H1 (cell line): ENCODE measurements around the gene FRMPD2. TPM values are rescaled to one million over a fixed set of nuclear protein-coding genes. Genes with fewer than 3 reads are reported as not detected.
A peak's percentile ranks its signal among the peaks of the same experiment; 100 is the strongest.

Experiments used
- CTCF ChIA-PET: fragments of 300-600 bp; sonication (Branson Sonifier 250); formaldehyde crosslinking; loops from one replicate; lab custom pipeline; 2021; ENCODE audit not compliant: partially characterized antibody; lab: Charles Lee
- POLR2A ChIA-PET: fragments of 300-600 bp; sonication (Branson Sonifier 250); formaldehyde crosslinking; loops from one replicate; lab custom pipeline; 2021; ENCODE audit warnings: inconsistent platforms; ENCODE audit not compliant: partially characterized antibody; lab: Charles Lee
- DNase-seq, 2 experiments: peaks; one replicate each; pipeline versions ENCODE4 v3.0.0 to v3.0.0-alpha.2; 2010 to 2022; ENCODE audit warnings: low spot score in 2 of 2, low read depth in 1 of 2, mixed read lengths in 1 of 2
- FAIRE-seq: peaks from 2 replicates; lab custom pipeline; 2011; peaks lifted over from hg19 to GRCh38; lab: Jason Lieb, UNC
- H2AFZ ChIP-seq: 2 replicates; pipeline ENCODE4 v1.8.1; 2012; ENCODE audit warnings: low read length, inconsistent platforms
- H2AK5ac ChIP-seq: 2 replicates; pipeline ENCODE4 v1.6.1; 2013; ENCODE audit warnings: low read depth, low read length
- H2BK120ac ChIP-seq: replicated peaks from 2 replicates; pipeline ENCODE3; 2013; ENCODE audit warnings: low read depth, low read length, inconsistent platforms
- H2BK12ac ChIP-seq: 2 replicates; pipeline ENCODE4 v1.6.1; 2013; ENCODE audit warnings: low read depth, low read length
- H2BK15ac ChIP-seq: 2 replicates; pipeline ENCODE4 v1.6.1; 2013; ENCODE audit warnings: low read length
- H2BK20ac ChIP-seq: 2 replicates; pipeline ENCODE4 v1.6.1; 2013; ENCODE audit warnings: low read length
- H2BK5ac ChIP-seq: 2 replicates; pipeline ENCODE4 v1.6.1; 2013; ENCODE audit warnings: low read depth, low read length
- H3K14ac ChIP-seq: 2 replicates; pipeline ENCODE4 v1.6.1; 2013; ENCODE audit warnings: inconsistent platforms; ENCODE audit not compliant: insufficient read length
- H3K18ac ChIP-seq: 2 replicates; pipeline ENCODE4 v1.6.1; 2013; ENCODE audit warnings: low read length; ENCODE audit errors: extremely low read depth
- H3K23ac ChIP-seq: 2 replicates; pipeline ENCODE4 v1.6.1; 2013; ENCODE audit warnings: inconsistent platforms; ENCODE audit not compliant: insufficient read length
- H3K23me2 ChIP-seq: 2 replicates; pipeline ENCODE4 v1.6.1; 2013; ENCODE audit warnings: low read depth, low read length
- H3K27ac ChIP-seq: 2 replicates; pipeline ENCODE4 v1.6.1; 2011; ENCODE audit warnings: low read depth, low read length, inconsistent platforms
- H3K27me3 ChIP-seq, 4 experiments: replicated peaks in 1 of 4; 1 replicate in 1 of 4; 2 replicates in 3 of 4; pipeline versions ENCODE4 v1.6.1 to v1.8.1; 2011 to 2013; ENCODE audit warnings: low read length in 3 of 4, mild to moderate bottlenecking in 3 of 4, inconsistent platforms in 2 of 4, mixed read lengths in 2 of 4, moderate library complexity in 1 of 4; ENCODE audit not compliant: control insufficient read depth in 3 of 4, insufficient read depth in 3 of 4; ENCODE audit errors: extremely low read depth in 1 of 4
- H3K36me3 ChIP-seq, 4 experiments: 2 replicates each; pipeline versions ENCODE4 v1.6.1 to v1.8.1; 2011 to 2013; ENCODE audit warnings: mild to moderate bottlenecking in 4 of 4, low read length in 3 of 4, moderate library complexity in 2 of 4, control low read depth in 1 of 4, inconsistent platforms in 1 of 4; ENCODE audit not compliant: insufficient read depth in 4 of 4, control insufficient read depth in 2 of 4
- H3K4ac ChIP-seq: replicated peaks from 2 replicates; pipeline ENCODE3; 2013; ENCODE audit warnings: low read length, low read depth, mixed read lengths, inconsistent platforms; ENCODE audit not compliant: insufficient read length
- H3K4me1 ChIP-seq, 4 experiments: replicated peaks in 1 of 4; 1 replicate in 1 of 4; 2 replicates in 3 of 4; pipeline versions ENCODE4 v1.6.1 to v1.8.1; 2011 to 2013; ENCODE audit warnings: low read length in 3 of 4, inconsistent platforms in 2 of 4, mixed read lengths in 1 of 4; ENCODE audit not compliant: insufficient read depth in 4 of 4, control insufficient read depth in 3 of 4
- H3K4me2 ChIP-seq, 2 experiments: 2 replicates each; pipeline versions ENCODE4 v1.6.1 to v1.8.1; 2011 to 2013; ENCODE audit warnings: low read depth in 2 of 2, low read length in 2 of 2, control low read depth in 1 of 2, inconsistent platforms in 1 of 2, mild to moderate bottlenecking in 1 of 2; ENCODE audit not compliant: insufficient read depth in 1 of 2
- H3K4me3 ChIP-seq, 4 experiments: fragments of 200-600, 300-600 bp in 1 of 4; sonication (generic), shearing (Covaris generic), sonication (Bioruptor Twin) in 1 of 4; 2 replicates each; pipeline versions ENCODE4 v1.5.1 to v1.8.1; 2011 to 2016; ENCODE audit warnings: low read length in 4 of 4, low read depth in 3 of 4, control low read depth in 2 of 4, inconsistent platforms in 2 of 4, mild to moderate bottlenecking in 2 of 4, mixed read lengths in 1 of 4, moderate library complexity in 1 of 4; ENCODE audit not compliant: insufficient read depth in 2 of 4; ENCODE audit errors: extremely low read depth in 1 of 4
- H3K56ac ChIP-seq: replicated peaks from 2 replicates; pipeline ENCODE3; 2013; ENCODE audit warnings: low read depth, mild to moderate bottlenecking, mixed read lengths, low read length, inconsistent platforms; ENCODE audit not compliant: insufficient read length
- H3K79me1 ChIP-seq: 2 replicates; pipeline ENCODE4 v1.6.1; 2013; ENCODE audit warnings: low read depth, low read length, control low read depth
- H3K79me2 ChIP-seq, 2 experiments: 2 replicates each; pipeline versions ENCODE4 v1.6.1 to v1.8.1; 2012 to 2013; ENCODE audit warnings: low read length in 2 of 2, mild to moderate bottlenecking in 2 of 2, inconsistent platforms in 1 of 2; ENCODE audit not compliant: insufficient read depth in 2 of 2, control insufficient read depth in 1 of 2
- H3K9ac ChIP-seq, 4 experiments: replicated peaks in 1 of 4; 1 replicate in 1 of 4; 2 replicates in 3 of 4; pipeline versions ENCODE4 v1.6.1 to v1.8.1; 2011 to 2013; ENCODE audit warnings: low read depth in 3 of 4, low read length in 3 of 4, control low read depth in 2 of 4, mild to moderate bottlenecking in 2 of 4, moderate library complexity in 2 of 4, inconsistent platforms in 1 of 4; ENCODE audit errors: extremely low read depth in 1 of 4
- H3K9me3 ChIP-seq, 2 experiments: 2 replicates each; pipeline versions ENCODE4 v1.6.1 to v1.8.1; 2012 to 2013; ENCODE audit warnings: mild to moderate bottlenecking in 2 of 2, moderate library complexity in 2 of 2, control low read depth in 1 of 2, inconsistent platforms in 1 of 2, low read depth in 1 of 2, low read length in 1 of 2, mixed read lengths in 1 of 2; ENCODE audit not compliant: insufficient read depth in 2 of 2
- H4K20me1 ChIP-seq, 2 experiments: replicated peaks in 1 of 2; 2 replicates each; pipeline versions ENCODE3 to v1.8.1; 2011 to 2013; ENCODE audit warnings: inconsistent platforms in 2 of 2, low read length in 2 of 2, mild to moderate bottlenecking in 1 of 2; ENCODE audit not compliant: insufficient read depth in 2 of 2, control insufficient read depth in 1 of 2
- H4K5ac ChIP-seq: 2 replicates; pipeline ENCODE4 v1.6.1; 2013; ENCODE audit warnings: low read length, low read depth, mixed read lengths, inconsistent platforms; ENCODE audit not compliant: insufficient read length
- H4K8ac ChIP-seq: 2 replicates; pipeline ENCODE4 v1.8.0; 2013; ENCODE audit warnings: mild to moderate bottlenecking, moderate library complexity, low read length, inconsistent platforms; ENCODE audit not compliant: insufficient read depth; ENCODE audit errors: extremely low read depth
- H4K91ac ChIP-seq: replicated peaks from 2 replicates; pipeline ENCODE3; 2013; ENCODE audit warnings: low read length, mixed read lengths, inconsistent platforms; ENCODE audit not compliant: insufficient read length
- CTCF ChIP-seq, 3 experiments: IDR thresholded peaks; 1 replicate in 2 of 3; 2 replicates in 1 of 3; pipeline versions ENCODE4 v1.5.1 to v1.6.1; 2011; ENCODE audit warnings: low read length in 3 of 3, mild to moderate bottlenecking in 3 of 3, inconsistent platforms in 2 of 3, low read depth in 1 of 3, moderate library complexity in 1 of 3; ENCODE audit not compliant: insufficient read depth in 1 of 3; ENCODE audit errors: control extremely low read depth in 1 of 3
- GTF2F1 ChIP-seq: IDR thresholded peaks from 2 replicates; pipeline ENCODE4 v1.6.1; 2012; ENCODE audit warnings: low read depth, low read length, improper control_type of control experiment, borderline replicate concordance
- RAD21 ChIP-seq, 2 experiments: IDR thresholded peaks in 1 of 2; conservative IDR thresholded peaks in 1 of 2; 2 replicates each; pipeline ENCODE4 v1.6.1; 2011; ENCODE audit warnings: low read depth in 2 of 2, low read length in 2 of 2, improper control_type of control experiment in 1 of 2, inconsistent platforms in 1 of 2, mild to moderate bottlenecking in 1 of 2, moderate library complexity in 1 of 2
- WGBS, 2 experiments: shearing (Covaris generic) in 1 of 2; methylation state at CpG; one replicate each; pipeline versions ENCODE4 v1.1.6 to v1.1.7; 2013 to 2015; ENCODE audit warnings: low lambda C conversion rate in 2 of 2, mixed read lengths in 2 of 2, inconsistent platforms in 1 of 2, low coverage in 1 of 2, missing lambda C conversion rate in 1 of 2; ENCODE audit not compliant: insufficient replicate concordance in 2 of 2, insufficient coverage in 1 of 2, insufficient read length in 1 of 2; ENCODE audit errors: extremely low coverage in 1 of 2, missing lambda C conversion rate in 1 of 2; 5-methylcytosine and 5-hydroxymethylcytosine counted together
- polyA plus RNA-seq, 7 experiments: library from polyadenylated mRNA; depleted of rRNA in 3 of 7; stranded (reverse) in 5 of 7; unstranded in 2 of 7; fragments of >200 nt in 5 of 7; fragments of 200-250 nt in 2 of 7; gene quantifications; 1 replicate in 5 of 7; 2 replicates in 1 of 7; 4 replicates in 1 of 7; pipeline versions ENCODE4 v1.2.1 to v1.2.3, GENCODE V29; 2011 to 2013; ENCODE audit warnings: missing spikeins in 2 of 7, mixed read lengths in 2 of 7
- total RNA-seq: library from RNA; stranded (reverse); fragmentation: NEBNext Ultra II Directional; extraction: Animal tissue kit (Norgen Biotek cat#: 25700); gene quantifications from 2 replicates; pipeline ENCODE4 v1.2.1, GENCODE V29; 2021
- TF ChIP-seq, protein P1 (sequence below): IDR thresholded peaks from 2 replicates; pipeline ENCODE4 v1.6.1; 2011; ENCODE audit warnings: low read depth, mild to moderate bottlenecking, low read length; ENCODE audit not compliant: insufficient read depth

Gene FRMPD2
- total and polyA plus RNA-seq, 2 of the 8 experiments (the other 6 are each of a cell fraction or from before 2014, with no cell fraction given): 0.07 to 0.47 TPM

GRCh38 chr10:48233559-48234005, 40.9 kb downstream of the FRMPD2 start:
- Histone ChIP-seq H4K8ac (no peak overlapping the region; the same call in 1 of the 2 replicates), H3K56ac (no peak overlapping the region), H3K4me1 (peaks cover 0 to 6% (median 1%) of the 10 kb centered on the region in 4 experiments; a peak in 3 of 7 replicates), H2BK12ac (no peak overlapping the region), H2BK15ac (no peak overlapping the region), H3K14ac (no peak overlapping the region), H2BK120ac (no peak overlapping the region), H3K4ac (no peak overlapping the region), H3K9me3 (no peaks in the 10 kb centered on the region), H2AK5ac (no peak overlapping the region), H3K23me2 (no peaks in the 10 kb centered on the region), H3K23ac (no peak overlapping the region), H4K91ac (no peak overlapping the region), H3K27ac (no peak overlapping the region), H4K20me1 (no peaks in the 10 kb centered on the region), H3K79me2 (no peaks in the 10 kb centered on the region), H2BK20ac (no peak overlapping the region), H3K18ac (no peak overlapping the region), H4K5ac (no peak overlapping the region), H3K4me3 (no peak overlapping the region), H3K36me3 (no peaks in the 10 kb centered on the region), H2BK5ac (no peak overlapping the region), H3K27me3 (no peaks in the 10 kb centered on the region), H3K9ac (no peak overlapping the region), H3K4me2 (no peak overlapping the region), H2AFZ (no peak overlapping the region), H3K79me1 (no peaks in the 10 kb centered on the region)
- WGBS, 2 experiments: 76% methylated on average over 2 of the region's 2 CpGs; no CpG with 5 or more reads in 1 of the 2 experiments
- no peak for FAIRE-seq
- ChIA-PET POLR2A (no interaction called here), CTCF (interaction anchor here (0.6 to 1.5 kb wide), 6 partner anchors 9 to 110 kb away, joined by 3 to 4 read pairs (median 3); no protein-coding TSS in a partner anchor)
- peak; percentile 5 to 9; a peak in 1 of 4 replicates for TF ChIP-seq RAD21 (IDR thresholded peaks at IDR 0.05 in 1 of 2, conservative IDR thresholded peaks at IDR 0.05 in 1 of 2; ENCODE audit: low read depth in 2 of 2, low read length in 2 of 2)
- TF ChIP-seq GTF2F1: no peak
- peak in 1 of 3 experiments; percentile 8; a peak in 2 of 4 replicates for TF ChIP-seq CTCF (IDR thresholded peaks at IDR 0.05; ENCODE audit: control extremely low read depth in 1 of 3, insufficient read depth in 1 of 3, low read depth in 1 of 3, low read length in 3 of 3)
- TF ChIP-seq, protein P1, sequence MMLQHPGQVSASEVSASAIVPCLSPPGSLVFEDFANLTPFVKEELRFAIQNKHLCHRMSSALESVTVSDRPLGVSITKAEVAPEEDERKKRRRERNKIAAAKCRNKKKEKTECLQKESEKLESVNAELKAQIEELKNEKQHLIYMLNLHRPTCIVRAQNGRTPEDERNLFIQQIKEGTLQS: no peak
- DNase-seq: no peak
